Activated naive CD4-positive, alpha-beta T cell treated with anti-CD3 and anti-CD28 coated beads for 36 hours (primary cell): ENCODE measurements around the gene COL23A1. TPM values are rescaled to one million over a fixed set of nuclear protein-coding genes. Genes with fewer than 3 reads are reported as not detected.

Experiments
- CTCF ChIA-PET: fragments of 350-600 bp; sonication (Branson Sonifier 250); formaldehyde crosslinking; loops from one replicate; lab custom pipeline; 2021; ENCODE audit warnings: antibody characterized with exemption; lab: Charles Lee
- DNase-seq: peaks from one replicate; pipeline ENCODE4 v3.0.0-alpha.2; 2020
- H3K27ac Mint-ChIP-seq: one replicate; pipeline ENCODE4 v1.8.0; 2021; ENCODE audit warnings: mild to moderate bottlenecking, mixed read lengths
- H3K27me3 Mint-ChIP-seq: one replicate; pipeline ENCODE4 v1.8.0; 2021; ENCODE audit warnings: low read depth, mixed read lengths
- H3K36me3 Mint-ChIP-seq: one replicate; pipeline ENCODE4 v1.8.0; 2021; ENCODE audit warnings: low read depth, mixed read lengths
- H3K4me1 Mint-ChIP-seq: one replicate; pipeline ENCODE4 v1.8.0; 2021; ENCODE audit warnings: low read depth, mixed read lengths
- H3K4me3 Mint-ChIP-seq: one replicate; pipeline ENCODE4 v1.8.0; 2021; ENCODE audit warnings: mild to moderate bottlenecking, moderate library complexity, mixed read lengths
- H3K9me3 Mint-ChIP-seq: one replicate; pipeline ENCODE4 v1.8.0; 2021; ENCODE audit warnings: mixed read lengths
- intact Hi-C: fragments of 100-400 bp; cut with micrococcal nuclease; formaldehyde crosslinking; loops from one replicate; pipeline ENCODE4 v1.15.1; 2023
- total RNA-seq, 2 experiments: library from RNA; stranded (reverse); gene quantifications; one replicate each; pipeline ENCODE4 v1.2.3, GENCODE V29; 2021

The COL23A1 gene
- total RNA-seq, 2 experiments from 2014 or later, result 0.07 TPM; not detected in 1

- Mint-ChIP-seq H3K27me3 (no peaks in the 10 kb centered on the region), H3K27ac (peak overlapping the region; percentile 26), H3K4me3 (no peak overlapping the region), H3K4me1 (peaks cover 17% of the 10 kb centered on the region), H3K36me3 (peaks cover 51% of the 10 kb centered on the region), H3K9me3 (no peaks in the 10 kb centered on the region)
- CTCF ChIA-PET, result no interaction called here
- no peak for DNase-seq
- intact Hi-C loops, result no loop called here
Measured at GRCh38 chr5:178213748-178214151, 376.4 kb downstream of the COL23A1 start.

- H3K4me1 Mint-ChIP-seq, result peaks cover 21% of the 10 kb centered on the region
- DNase-seq, result no peak
- CTCF ChIA-PET, result no interaction called here
Measured at GRCh38 chr5:178213003-178213461, 377.2 kb downstream of the COL23A1 start.

GRCh38 chr5:178212241-178213002 lies 377.8 kb downstream of the COL23A1 start:
- CTCF ChIA-PET, result no interaction called here
- Mint-ChIP-seq H3K27ac (peak overlapping the region; percentile 30), H3K27me3 (no peaks in the 10 kb centered on the region), H3K4me3 (no peak overlapping the region), H3K36me3 (peaks cover 58% of the 10 kb centered on the region), H3K4me1 (peaks cover 27% of the 10 kb centered on the region), H3K9me3 (no peaks in the 10 kb centered on the region)
- no peak for DNase-seq
- intact Hi-C loops, result no loop called here

More at GRCh38 chr5:178213003-178213461, 377.2 kb downstream of the COL23A1 start:
- peak overlapping the region; percentile 41 for H3K27ac Mint-ChIP-seq
- H3K9me3 Mint-ChIP-seq, result no peaks in the 10 kb centered on the region
- peaks cover 52% of the 10 kb centered on the region for H3K36me3 Mint-ChIP-seq
- no peaks in the 10 kb centered on the region for H3K27me3 Mint-ChIP-seq
- intact Hi-C loops, result no loop called here
- no peak overlapping the region for H3K4me3 Mint-ChIP-seq

DNA sequence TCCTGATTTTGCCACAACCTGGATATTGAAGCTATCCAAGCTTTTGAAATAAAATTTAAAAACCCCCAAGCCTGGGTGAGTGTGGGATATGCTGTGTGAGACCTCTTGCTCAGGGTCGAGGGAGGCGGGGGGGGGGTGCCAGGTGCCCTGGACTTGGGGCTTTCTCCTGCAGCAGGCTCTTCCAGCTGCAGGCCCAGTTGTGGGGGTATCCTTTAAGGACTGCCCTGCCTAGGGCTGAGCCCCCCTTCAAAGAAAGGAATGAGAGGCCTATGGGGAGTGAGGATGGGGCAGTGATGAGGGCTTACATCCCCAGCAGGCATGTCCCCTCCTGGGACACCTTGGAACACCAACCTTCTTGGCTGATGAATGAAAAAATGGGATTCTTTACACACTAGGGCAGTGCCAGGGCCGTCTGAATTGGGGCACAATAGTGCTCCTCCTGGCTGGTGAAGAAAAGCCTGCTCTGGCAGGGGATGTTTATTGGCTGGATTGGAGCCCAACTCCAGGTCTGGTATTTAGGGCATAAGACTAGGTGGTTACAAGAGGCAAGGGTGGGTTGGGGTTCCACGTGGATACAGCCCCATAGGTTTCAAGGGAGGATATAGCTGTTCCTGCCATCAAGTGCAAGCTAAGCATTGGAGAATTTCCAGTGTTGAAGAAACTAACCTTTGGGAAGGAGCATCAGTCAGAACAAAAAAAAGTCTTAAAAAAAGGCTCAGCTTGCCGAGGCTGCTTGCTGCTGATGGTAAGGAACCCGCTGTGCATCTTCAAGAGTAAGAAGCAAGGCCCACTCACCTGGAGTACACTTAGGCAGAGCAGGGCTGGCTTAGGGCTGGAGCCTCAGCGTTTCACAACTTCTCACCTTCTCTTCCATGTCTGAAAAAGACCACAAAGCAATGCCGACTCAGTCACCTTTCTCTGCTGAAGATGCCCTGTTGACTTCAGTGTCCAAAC lies 378.8 kb downstream of the COL23A1 start:
- H3K27me3 Mint-ChIP-seq, result no peaks in the 10 kb centered on the region
- no peak overlapping the region for H3K27ac Mint-ChIP-seq
- H3K36me3 Mint-ChIP-seq, result peaks cover 68% of the 10 kb centered on the region
- peaks cover 37% of the 10 kb centered on the region for H3K4me1 Mint-ChIP-seq
- H3K4me3 Mint-ChIP-seq, result no peak overlapping the region
- intact Hi-C loops, result no loop called here
- CTCF ChIA-PET, result interaction anchor here (0.7 kb wide), 1 partner anchor 924 kb away, joined by 4 read pairs; no protein-coding TSS in a partner anchor
- DNase-seq, result no peak
- H3K9me3 Mint-ChIP-seq, result no peaks in the 10 kb centered on the region

- Mint-ChIP-seq H3K4me3 (no peak overlapping the region), H3K36me3 (peaks cover 70% of the 10 kb centered on the region), H3K27ac (no peak overlapping the region), H3K4me1 (peaks cover 38% of the 10 kb centered on the region), H3K9me3 (no peaks in the 10 kb centered on the region), H3K27me3 (no peaks in the 10 kb centered on the region)
- DNase-seq, result no peak
- intact Hi-C loops, result no loop called here
- CTCF ChIA-PET, result interaction anchor here (0.7 kb wide), 1 partner anchor 925 kb away, joined by 4 read pairs; no protein-coding TSS in a partner anchor
Measured at GRCh38 chr5:178210686-178211085, 379.5 kb downstream of the COL23A1 start.

DNA sequence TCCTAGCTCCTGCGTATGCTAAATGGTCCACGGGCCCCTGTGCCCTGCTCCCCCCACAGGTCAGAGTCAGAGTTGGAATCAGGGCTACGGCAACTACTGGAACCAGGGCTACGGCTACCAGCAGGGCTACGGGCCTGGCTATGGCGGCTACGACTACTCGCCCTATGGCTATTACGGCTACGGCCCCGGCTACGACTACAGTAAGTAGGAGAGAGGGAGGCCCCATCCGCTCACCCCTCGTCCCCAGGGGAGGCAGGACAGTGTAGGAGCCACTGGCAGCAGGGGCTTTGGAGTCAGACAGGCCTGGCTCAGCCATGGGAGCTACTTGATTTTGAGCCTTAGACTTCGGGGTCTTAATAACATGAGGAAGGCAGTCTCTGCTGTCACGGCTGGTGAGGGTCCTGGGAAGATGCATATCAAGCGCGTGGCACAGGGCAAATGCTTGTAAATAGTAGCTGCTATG lies 380.1 kb downstream of the COL23A1 start:
- Mint-ChIP-seq H3K36me3 (peaks cover 74% of the 10 kb centered on the region), H3K27me3 (no peaks in the 10 kb centered on the region), H3K9me3 (no peaks in the 10 kb centered on the region), H3K4me1 (peaks cover 37% of the 10 kb centered on the region), H3K4me3 (no peak overlapping the region), H3K27ac (no peak overlapping the region)
- intact Hi-C loops, result no loop called here
- CTCF ChIA-PET, result no interaction called here
- no peak for DNase-seq

GRCh38 chr5:178209334-178210072 lies 380.7 kb downstream of the COL23A1 start:
- no peak overlapping the region for H3K4me3 Mint-ChIP-seq
- no peak for DNase-seq
- H3K27ac Mint-ChIP-seq, result peak overlapping the region; percentile 46
- H3K27me3 Mint-ChIP-seq, result no peaks in the 10 kb centered on the region
- CTCF ChIA-PET, result no interaction called here
- H3K36me3 Mint-ChIP-seq, result peaks cover 71% of the 10 kb centered on the region
- no peaks in the 10 kb centered on the region for H3K9me3 Mint-ChIP-seq
- intact Hi-C loops, result no loop called here
- H3K4me1 Mint-ChIP-seq, result peaks cover 36% of the 10 kb centered on the region

DNA sequence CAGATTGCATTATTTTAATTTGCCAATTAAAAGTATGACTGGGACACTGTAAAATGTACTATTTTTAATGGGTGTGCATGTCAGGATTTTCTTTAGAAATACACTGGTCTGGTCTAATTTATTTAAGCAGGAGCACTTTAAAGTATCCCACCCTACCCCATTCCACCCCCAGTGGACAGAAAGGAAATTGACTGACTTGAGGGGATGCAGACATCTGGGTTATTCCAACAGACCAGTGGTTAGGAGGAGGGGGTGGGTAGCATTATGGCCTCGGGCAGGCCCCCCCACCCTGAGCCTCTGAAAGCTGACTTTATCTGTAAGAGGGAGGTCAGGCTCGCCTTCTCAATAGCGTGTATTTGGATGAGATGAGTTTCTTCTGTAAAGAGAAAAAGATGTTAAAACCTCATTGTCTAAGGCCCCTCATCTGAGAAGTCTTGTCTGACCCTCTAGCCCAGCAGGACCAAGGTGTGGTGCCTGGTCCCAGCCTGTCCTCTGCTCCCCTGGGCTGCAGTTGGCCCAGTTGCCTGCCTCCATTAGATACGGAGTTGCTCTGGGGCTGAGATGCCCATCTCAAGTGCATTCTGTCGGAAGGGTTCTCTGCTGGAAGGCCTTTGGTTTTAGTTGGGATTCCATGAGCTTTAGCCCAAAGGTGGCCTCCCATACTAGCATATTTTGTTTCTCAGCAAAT lies 381.5 kb downstream of the COL23A1 start:
- Mint-ChIP-seq H3K27me3 (peaks cover 2% of the 10 kb centered on the region), H3K4me3 (no peak overlapping the region), H3K27ac (peak overlapping the region; percentile 46), H3K4me1 (peaks cover 37% of the 10 kb centered on the region), H3K9me3 (no peaks in the 10 kb centered on the region), H3K36me3 (peaks cover 70% of the 10 kb centered on the region)
- intact Hi-C loops, result no loop called here
- no peak for DNase-seq
- CTCF ChIA-PET, result no interaction called here

DNA sequence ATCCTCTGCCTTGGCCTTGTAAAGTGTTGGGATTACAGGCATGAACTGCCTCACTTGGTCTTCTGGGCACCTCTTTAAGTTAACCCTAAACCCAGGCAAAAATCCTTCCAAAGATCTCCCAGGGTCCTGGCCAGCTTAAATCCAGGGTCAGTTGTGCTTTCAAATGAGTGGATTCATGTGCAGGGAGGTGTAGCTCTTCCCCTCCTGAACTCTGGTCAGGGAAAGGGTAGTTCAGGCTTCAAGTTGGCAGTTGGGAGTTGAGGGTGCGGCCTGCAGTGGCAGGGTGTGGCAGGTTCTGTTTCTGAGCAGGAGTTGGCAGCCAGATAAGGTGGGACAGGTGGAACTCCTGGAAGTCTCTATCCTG lies 382.3 kb downstream of the COL23A1 start:
- Mint-ChIP-seq H3K9me3 (no peaks in the 10 kb centered on the region), H3K27me3 (peaks cover 2% of the 10 kb centered on the region), H3K4me1 (peaks cover 37% of the 10 kb centered on the region), H3K36me3 (peaks cover 63% of the 10 kb centered on the region), H3K27ac (peak overlapping the region; percentile 72), H3K4me3 (peak overlapping the region; percentile 0)
- intact Hi-C loops, result no loop called here
- DNase-seq, result no peak
- CTCF ChIA-PET, result no interaction called here

GRCh38 chr5:178207183-178207916 lies 382.8 kb downstream of the COL23A1 start:
- Mint-ChIP-seq H3K36me3 (peaks cover 60% of the 10 kb centered on the region), H3K4me3 (peak overlapping the region; percentile 82), H3K27ac (peak overlapping the region; percentile 72), H3K4me1 (peaks cover 37% of the 10 kb centered on the region), H3K9me3 (no peaks in the 10 kb centered on the region), H3K27me3 (peaks cover 2% of the 10 kb centered on the region)
- CTCF ChIA-PET, result interaction anchor here (1.0 kb wide), 1 partner anchor 27 kb away, joined by 5 read pairs; no protein-coding TSS in a partner anchor
- intact Hi-C loops, result no loop called here
- no peak for DNase-seq
